GM18858 (cell line): ENCODE measurements around the gene SLC48A1.
A peak's percentile ranks its signal among the peaks of the same experiment; 100 is the strongest.

Experiments used
- ATAC-seq: cut with Tn5 transposase; IDR thresholded peaks from one replicate; pipeline ENCODE4 v1.9.1; 2021; ENCODE audit not compliant: unreplicated experiment

SLC48A1 gene

GRCh38 chr12:47776471-47777143 lies 3.6 kb downstream of the SLC48A1 start:
- no peak for ATAC-seq

GRCh38 chr12:47777151-47777550 lies 4.1 kb downstream of the SLC48A1 start:
- ATAC-seq, result no peak

GRCh38 chr12:47777741-47778558 lies 4.9 kb downstream of the SLC48A1 start:
- no peak for ATAC-seq

GRCh38 chr12:47778881-47779280 lies 5.8 kb downstream of the SLC48A1 start:
- no peak for ATAC-seq

- peak; percentile 82 for ATAC-seq
Observed at GRCh38 chr12:47779301-47779942, 6.4 kb downstream of the SLC48A1 start.

- ATAC-seq, result no peak
Observed at GRCh38 chr12:47779943-47780504, 7.0 kb downstream of the SLC48A1 start.

GRCh38 chr12:47781479-47782371 lies 8.7 kb downstream of the SLC48A1 start:
- ATAC-seq, result no peak

- ATAC-seq, result no peak
Observed at GRCh38 chr12:47782372-47782770, 9.3 kb downstream of the SLC48A1 start.

- ATAC-seq, result no peak
Observed at GRCh38 chr12:47783024-47783755, 10.2 kb downstream of the SLC48A1 start.

GRCh38 chr12:47783821-47784819 lies 11.1 kb downstream of the SLC48A1 start:
- ATAC-seq, result no peak

GRCh38 chr12:47785036-47785886 lies 12.2 kb downstream of the SLC48A1 start:
- ATAC-seq, result no peak

- ATAC-seq, result no peak
Observed at GRCh38 chr12:47785887-47786661, 13.0 kb downstream of the SLC48A1 start.

GRCh38 chr12:47786662-47787280 lies 13.7 kb downstream of the SLC48A1 start:
- ATAC-seq, result no peak

GRCh38 chr12:47787596-47788319 lies 14.7 kb downstream of the SLC48A1 start:
- no peak for ATAC-seq

- ATAC-seq, result no peak
Observed at GRCh38 chr12:47789141-47789540, 16.1 kb downstream of the SLC48A1 start.
